ENCODE measurements around the gene TP53AIP1.

Gene TP53AIP1

DNA sequence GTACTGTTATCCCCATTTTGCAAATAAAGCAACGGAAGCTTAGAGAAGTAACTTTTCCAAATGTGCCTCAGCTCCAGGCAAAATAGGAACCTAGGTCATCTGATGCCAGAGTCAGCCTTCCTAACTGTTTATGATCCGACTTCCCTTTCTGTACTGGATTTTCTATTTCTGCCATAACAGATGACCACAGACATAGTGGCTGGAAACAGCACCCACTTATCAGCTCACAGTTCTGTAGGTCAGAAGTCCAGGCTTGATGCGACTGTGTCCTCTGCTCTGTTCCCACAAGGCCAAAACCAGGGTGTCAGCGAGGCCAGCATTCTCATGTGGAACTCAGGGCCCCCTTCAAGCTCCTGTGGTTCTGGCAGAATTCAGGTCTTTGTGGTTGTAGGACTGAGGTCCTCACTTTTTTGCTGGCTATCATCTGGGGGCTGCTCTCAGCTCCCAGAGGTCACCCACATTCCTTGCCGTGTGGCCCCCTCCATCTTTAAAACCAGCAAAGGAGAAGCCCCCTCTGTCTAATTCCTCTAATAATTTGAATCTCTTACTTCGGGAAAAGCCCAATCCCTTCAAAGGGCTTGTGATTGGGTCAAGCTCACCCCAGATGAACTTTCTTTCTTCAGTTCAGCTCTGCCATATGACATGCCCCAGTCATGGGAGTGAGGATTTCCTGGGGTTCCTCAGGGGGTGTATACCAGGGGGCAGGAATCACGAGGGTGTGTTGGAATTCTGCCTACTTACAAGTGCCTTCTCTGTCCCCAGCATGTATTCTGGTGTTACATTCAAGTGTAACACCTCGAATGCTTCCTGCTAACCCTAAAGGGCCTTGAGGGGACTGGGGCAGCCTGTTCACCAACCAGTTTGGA is 36.3 kb downstream of the TP53AIP1 start:
- no peak for DNase-seq (ENCODE audit: low read depth)

DNA sequence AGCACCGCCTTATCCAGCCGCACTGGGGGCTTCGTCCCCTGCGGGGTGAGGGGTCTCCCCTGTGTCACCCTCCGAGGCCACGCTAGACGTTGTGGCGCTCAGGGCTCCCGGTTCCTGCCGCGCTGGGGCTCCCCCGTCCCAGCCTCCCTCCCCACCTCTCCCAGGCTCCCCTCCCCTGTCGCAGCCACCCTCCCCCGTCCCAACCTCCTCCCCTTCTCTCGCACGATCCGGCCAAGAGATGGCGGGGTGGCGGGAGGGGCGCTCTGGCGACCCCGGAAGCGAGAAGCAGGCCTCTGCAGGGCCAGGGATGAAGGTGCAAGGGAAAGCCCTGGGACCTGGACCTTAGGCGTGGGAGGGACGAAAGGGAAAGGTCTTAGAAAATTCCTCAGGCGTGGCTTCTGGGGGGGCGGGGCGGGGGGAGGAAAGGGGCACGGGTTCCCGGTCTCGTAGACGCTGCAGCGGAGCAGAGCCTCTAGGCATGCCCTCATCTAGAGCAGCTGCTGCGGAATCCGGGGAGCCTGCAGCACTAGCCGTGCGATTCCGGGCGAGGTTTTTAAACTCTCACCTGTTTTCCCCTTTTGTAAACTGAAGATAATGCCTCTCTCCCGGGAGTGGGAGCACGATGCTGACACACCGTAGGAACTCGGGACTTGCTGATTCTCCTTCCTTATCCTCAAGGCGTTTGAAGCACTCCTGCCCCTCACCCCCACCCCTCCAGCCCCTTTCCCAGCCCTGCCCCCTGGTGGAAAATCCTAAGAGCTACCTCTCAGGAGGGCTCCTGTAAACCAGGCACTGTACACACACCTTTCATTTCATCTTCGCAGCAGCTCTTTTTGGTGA is 37.1 kb downstream of the TP53AIP1 start:
- no peak for DNase-seq (ENCODE audit: low read depth)

GRCh38 chr11:128904656-128905344 is 37.9 kb downstream of the TP53AIP1 start:
- no peak for DNase-seq (ENCODE audit: low read depth)

- DNase-seq (ENCODE audit: low read depth): no peak
These were observed 38.4 kb downstream of the TP53AIP1 start for GRCh38 chr11:128904303-128904655.

DNA sequence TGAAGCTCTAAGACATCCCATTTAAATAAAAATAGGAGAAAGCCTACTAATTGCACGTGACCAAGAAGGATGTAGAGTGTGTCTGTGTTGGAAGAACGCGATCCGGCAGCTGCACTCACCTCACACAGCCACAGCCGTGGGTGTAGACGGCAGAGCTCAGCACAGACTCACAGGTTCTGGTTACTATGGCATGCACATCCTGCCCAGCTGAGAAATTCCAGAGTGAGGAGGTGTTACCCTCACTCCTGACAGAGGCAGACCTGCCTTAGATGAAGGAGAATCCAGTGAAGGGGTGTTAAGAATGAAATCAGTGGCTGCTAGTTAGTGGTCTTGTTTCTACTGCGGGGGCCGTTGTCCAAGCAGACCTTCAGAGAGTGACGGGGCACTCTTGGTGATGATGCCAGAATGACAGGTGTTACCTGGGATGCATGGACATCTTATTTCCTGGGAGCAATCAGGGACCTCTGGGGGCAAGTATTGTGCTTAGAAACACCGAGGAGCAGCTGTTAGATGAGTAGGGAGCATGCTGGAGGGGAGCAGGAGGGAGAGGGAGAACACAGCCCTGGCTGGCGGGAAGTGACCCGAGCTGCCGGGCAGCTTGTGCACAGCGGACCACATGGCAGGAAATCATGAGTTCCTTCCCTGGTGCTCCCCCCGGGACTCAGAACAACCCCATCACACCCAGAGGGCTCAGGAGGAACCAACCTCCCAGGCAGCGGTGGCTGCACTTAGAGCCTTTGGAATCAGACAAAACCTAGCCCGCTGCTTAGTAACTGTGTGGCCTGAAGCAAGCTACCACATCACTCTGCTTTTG is 39.2 kb downstream of the TP53AIP1 start:
- DNase-seq (ENCODE audit: low read depth): no peak

GRCh38 chr11:128902515-128903066 is 40.1 kb downstream of the TP53AIP1 start:
- no peak for DNase-seq (ENCODE audit: low read depth)

DNA sequence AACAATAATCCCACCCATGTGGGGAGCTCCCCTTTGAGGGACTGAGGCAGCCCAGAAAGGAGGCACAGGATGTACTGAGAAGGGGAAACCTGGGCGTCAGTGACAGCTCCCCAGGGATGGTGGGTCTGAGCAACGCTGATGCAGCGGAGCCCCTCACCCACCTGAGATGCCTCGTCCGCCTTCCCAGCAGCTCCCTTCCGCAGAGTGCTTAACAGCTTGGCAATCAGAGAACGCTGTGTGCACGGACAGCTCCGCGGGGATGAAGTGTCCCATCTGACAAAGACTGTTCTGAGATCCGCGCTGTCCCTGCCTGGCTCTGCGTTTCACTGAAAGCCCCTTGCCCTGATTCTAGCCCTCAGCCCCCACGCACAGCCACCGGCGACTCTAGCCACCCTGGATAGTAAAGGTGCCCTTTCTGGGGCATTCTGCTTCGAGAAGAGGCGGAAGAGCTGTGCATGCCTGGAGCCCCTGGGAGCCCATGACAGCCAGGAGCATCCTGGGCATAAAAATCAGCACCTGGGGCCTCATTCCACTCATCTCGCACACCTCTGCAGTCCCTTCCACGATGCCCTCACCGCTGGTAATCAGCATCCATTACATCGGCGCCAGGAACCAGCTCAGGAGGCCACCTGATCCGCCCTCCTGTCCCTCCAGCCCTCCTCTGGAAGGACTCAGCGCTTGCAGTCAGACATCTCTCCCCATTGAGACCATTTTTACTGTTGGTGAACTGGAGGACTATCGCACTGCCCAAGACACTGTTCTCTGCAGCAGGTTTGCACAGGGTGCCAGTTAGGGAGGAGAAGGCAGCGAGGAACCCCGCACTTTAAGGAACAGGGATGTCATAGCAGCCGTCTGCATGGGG is 40.8 kb downstream of the TP53AIP1 start:
- no peak for DNase-seq (ENCODE audit: low read depth)

DNA sequence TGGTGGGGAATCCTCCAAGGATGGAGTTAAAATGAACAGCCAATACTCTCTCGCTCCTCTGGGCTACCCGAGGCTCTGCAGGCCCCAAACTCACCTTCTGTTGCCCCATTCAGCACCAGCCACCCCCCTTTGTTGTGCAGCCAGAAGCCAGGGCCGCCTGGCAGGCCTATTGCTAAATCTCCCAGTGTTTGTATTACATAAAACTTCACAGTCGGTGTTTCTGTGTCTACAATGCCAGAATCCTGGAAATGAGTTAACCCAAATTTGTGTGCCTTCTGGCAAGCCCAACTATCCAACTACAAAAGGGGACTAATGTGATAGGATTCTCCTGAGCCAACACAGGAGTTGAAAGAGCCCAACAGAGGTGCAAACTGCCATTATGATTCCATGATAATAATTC is 42.2 kb downstream of the TP53AIP1 start:
- DNase-seq (ENCODE audit: low read depth): no peak

- no peak for DNase-seq (ENCODE audit: low read depth)
These were observed 43.9 kb downstream of the TP53AIP1 start for GRCh38 chr11:128898580-128899344.

DNA sequence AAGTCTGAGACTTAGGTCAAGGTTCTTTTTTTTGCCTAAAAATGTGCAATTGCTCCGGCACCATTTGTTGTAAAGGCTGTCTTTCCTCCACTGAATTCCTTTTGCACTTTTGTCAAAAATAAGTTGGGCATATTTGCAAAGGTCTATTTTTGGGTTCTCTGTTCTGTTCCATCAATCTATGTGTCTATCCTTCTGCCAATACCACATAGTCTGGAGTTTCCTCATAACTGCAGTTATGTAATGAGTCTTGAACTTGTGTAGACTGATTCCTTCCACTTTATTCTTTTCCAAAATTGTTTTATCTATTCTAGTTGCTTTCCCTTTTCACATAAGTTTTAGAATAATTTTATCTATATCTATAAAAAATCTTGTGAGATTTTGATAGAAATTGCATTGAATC is 44.8 kb downstream of the TP53AIP1 start:
- DNase-seq (ENCODE audit: low read depth): no peak

- DNase-seq (ENCODE audit: low read depth): no peak
These were observed 46.3 kb downstream of the TP53AIP1 start for GRCh38 chr11:128896356-128896755.

GRCh38 chr11:128895526-128895925 is 47.1 kb downstream of the TP53AIP1 start:
- no peak for DNase-seq (ENCODE audit: low read depth)

DNA sequence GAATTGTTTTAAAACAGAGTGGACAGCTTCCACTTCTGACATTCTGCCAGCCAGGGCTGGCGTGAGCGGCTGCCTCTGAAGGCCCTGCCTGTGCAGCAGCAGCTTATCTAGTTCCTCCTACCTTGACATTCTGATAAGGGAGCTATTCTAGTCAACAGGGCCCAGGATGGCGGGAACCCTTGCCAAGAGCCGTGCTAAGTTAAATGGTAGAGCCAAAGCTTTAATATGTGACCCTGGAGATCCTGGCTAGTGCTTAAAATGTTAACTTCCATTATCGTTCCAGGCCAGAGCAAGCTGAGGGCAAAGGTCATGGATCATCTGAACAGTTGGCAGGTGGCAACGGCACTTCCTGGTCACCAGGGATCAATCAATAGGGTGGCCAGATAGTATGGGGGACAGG is 48.0 kb downstream of the TP53AIP1 start:
- DNase-seq (ENCODE audit: low read depth): no peak

DNA sequence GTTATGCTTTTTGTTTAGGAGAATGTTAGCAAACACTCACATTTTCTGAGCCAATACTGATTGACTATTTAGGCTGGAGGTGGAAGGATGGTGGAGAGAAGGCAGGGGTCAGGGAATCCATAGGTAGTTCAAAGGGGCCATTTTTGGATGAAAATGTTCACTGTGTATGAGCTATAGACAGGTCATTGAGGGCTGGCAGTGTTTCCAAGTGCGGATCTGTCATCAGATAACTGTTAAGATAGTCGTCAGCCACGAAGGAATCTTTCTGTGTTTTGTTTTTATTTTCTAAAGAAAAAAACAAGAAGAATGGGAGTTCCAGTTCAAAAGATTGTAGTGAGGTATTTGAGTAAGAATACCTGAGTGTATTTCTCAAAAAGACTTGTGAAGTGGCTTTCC is 48.4 kb downstream of the TP53AIP1 start:
- DNase-seq (ENCODE audit: low read depth): no peak

- no peak for DNase-seq (ENCODE audit: low read depth)
These were observed 48.9 kb downstream of the TP53AIP1 start for GRCh38 chr11:128893578-128894285.

GRCh38 chr11:128892866-128893565 is 49.7 kb downstream of the TP53AIP1 start:
- no peak for DNase-seq (ENCODE audit: low read depth)

DNA sequence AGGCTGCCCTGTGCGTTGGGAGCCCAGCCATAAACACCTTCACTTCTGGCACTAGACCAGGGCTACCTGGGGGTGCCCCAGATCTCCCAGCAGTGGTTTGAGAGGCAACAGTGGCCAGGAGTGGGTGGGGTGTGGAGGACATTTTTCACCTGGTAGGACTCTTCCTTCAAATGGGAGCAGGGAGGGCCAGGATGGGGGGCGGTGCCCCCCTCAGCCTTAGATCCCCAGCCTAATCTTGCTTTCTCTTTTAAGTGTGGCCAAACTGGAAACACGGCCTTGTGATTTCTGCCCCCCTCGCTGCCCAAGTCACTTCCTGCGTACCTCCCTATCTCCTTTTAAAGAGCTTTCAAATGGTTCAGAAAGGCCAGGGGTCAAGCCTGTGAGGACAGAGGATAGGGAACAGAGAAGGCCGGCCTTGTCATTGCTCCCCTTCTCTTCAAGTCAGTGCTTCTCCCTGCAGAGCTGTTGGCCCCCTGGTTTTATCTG is 50.7 kb downstream of the TP53AIP1 start:
- DNase-seq (ENCODE audit: low read depth): no peak
